CD4-positive, alpha-beta T cell treated with Interleukin-4 for 1 hour (primary cell): ENCODE data around the gene DCLK1.

Experiments
- DNase-seq, 2 donors: peaks; one replicate each; pipeline ENCODE4 v3.0.0-alpha.2; 2020 to 2022

The DCLK1 gene

GRCh38 chr13:35856084-35856483, 275.1 kb downstream of the DCLK1 start:
- no peak for DNase-seq

GRCh38 chr13:35855531-35856019, 275.6 kb downstream of the DCLK1 start:
- DNase-seq = no peak

- no peak for DNase-seq
These were observed 276.9 kb downstream of the DCLK1 start for GRCh38 chr13:35854286-35854685.

GRCh38 chr13:35851881-35852280, 279.3 kb downstream of the DCLK1 start:
- DNase-seq = no peak

GRCh38 chr13:35851356-35851755, 279.8 kb downstream of the DCLK1 start:
- DNase-seq = no peak

GRCh38 chr13:35850569-35850968, 280.6 kb downstream of the DCLK1 start:
- DNase-seq = no peak

GRCh38 chr13:35849256-35849644, 281.9 kb downstream of the DCLK1 start:
- DNase-seq = no peak

- DNase-seq = no peak
These were observed 282.6 kb downstream of the DCLK1 start for GRCh38 chr13:35848336-35849255.

GRCh38 chr13:35843272-35843671, 287.9 kb downstream of the DCLK1 start:
- no peak for DNase-seq

GRCh38 chr13:35841060-35841521, 290.1 kb downstream of the DCLK1 start:
- DNase-seq = no peak

- DNase-seq = no peak
These were observed 291.4 kb downstream of the DCLK1 start for GRCh38 chr13:35839806-35840205.

GRCh38 chr13:35838356-35838755, 292.8 kb downstream of the DCLK1 start:
- no peak for DNase-seq

GRCh38 chr13:35836446-35836845, 294.7 kb downstream of the DCLK1 start:
- no peak for DNase-seq

- DNase-seq = no peak
These were observed 295.2 kb downstream of the DCLK1 start for GRCh38 chr13:35835989-35836388.

- DNase-seq = no peak
These were observed 297.4 kb downstream of the DCLK1 start for GRCh38 chr13:35833608-35834275.

GRCh38 chr13:35833031-35833430, 298.2 kb downstream of the DCLK1 start:
- no peak for DNase-seq

GRCh38 chr13:35832551-35832950, 298.6 kb downstream of the DCLK1 start:
- DNase-seq = no peak

GRCh38 chr13:35830850-35831450, 300.2 kb downstream of the DCLK1 start:
- no peak for DNase-seq

- no peak for DNase-seq
These were observed 304.4 kb downstream of the DCLK1 start for GRCh38 chr13:35826626-35827254.

GRCh38 chr13:35824825-35825224, 306.4 kb downstream of the DCLK1 start:
- no peak for DNase-seq

GRCh38 chr13:35824395-35824794, 306.8 kb downstream of the DCLK1 start:
- no peak for DNase-seq

GRCh38 chr13:35822666-35823065, 308.5 kb downstream of the DCLK1 start:
- DNase-seq = no peak

- DNase-seq = no peak
These were observed 312.5 kb downstream of the DCLK1 start for GRCh38 chr13:35818633-35819067.
